ENCODE measurements around the gene TRNP1.
"Not testable (repeated sequence)": the region's sequence is repeated elsewhere in the genome, so short reads cannot be mapped to it uniquely, and the experiment has no call there.

The TRNP1 gene, protein sequence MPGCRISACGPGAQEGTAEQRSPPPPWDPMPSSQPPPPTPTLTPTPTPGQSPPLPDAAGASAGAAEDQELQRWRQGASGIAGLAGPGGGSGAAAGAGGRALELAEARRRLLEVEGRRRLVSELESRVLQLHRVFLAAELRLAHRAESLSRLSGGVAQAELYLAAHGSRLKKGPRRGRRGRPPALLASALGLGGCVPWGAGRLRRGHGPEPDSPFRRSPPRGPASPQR

DNA sequence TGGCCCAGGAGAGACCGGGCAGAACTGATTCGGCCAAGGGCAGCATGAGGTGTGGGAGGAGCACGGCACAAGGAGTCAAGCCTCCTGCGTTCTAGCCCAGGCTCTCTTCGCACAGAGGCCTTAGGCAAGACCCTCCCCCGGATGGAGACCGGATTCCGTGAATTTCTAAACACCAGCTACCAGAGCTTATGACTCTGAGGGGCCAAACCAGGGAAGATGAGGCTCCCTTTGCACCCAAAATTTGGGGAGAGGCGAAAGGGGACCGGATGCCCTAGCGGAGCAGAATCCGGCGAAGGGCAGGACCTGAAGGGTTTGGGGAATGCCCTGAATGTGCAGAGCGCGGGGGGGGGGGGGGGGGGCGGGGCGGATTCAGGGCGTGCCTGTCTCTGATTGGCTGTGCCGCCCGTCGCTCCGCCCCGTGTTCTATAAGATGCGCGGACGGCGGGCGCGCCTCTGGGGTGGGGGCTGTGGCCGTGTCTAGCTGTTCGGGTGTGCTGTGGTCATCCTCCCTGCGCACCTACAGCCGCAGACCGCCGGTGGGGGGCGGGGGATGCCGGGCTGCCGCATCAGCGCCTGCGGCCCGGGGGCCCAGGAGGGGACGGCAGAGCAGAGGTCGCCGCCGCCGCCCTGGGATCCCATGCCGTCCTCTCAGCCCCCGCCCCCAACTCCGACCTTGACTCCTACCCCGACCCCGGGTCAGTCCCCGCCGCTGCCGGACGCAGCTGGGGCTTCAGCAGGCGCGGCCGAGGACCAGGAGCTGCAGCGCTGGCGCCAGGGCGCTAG, at the start of gene TRNP1:
Gene TRNP1, plus strand, starts transcription at position 456 of the 783 bp plus-strand sequence. Its CDS starts 95 bp downstream, at position 551.
- peak; percentile 40 for DNase-seq (ENCODE audit: low read depth)

DNA sequence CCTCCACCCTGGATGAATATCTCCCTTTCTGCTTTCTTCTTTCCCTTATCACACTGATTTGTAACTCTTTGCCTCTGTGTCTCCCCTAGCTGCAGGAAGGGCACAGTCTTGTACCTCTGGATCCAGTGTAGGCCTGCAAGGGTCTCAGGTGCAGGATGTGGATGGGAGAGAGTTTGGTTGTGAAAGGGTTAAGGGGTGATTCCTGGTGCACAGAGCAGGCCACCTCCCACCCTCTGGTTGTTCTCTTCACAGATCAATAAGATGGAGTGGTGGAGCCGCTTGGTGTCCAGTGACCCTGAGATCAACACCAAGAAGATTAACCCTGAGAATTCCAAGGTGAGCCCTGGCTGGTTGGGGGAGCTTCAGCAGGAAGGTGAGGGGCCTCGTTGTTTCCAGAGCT, 48.4 kb upstream of the TRNP1 start:
- no peak for DNase-seq (ENCODE audit: low read depth)

DNA sequence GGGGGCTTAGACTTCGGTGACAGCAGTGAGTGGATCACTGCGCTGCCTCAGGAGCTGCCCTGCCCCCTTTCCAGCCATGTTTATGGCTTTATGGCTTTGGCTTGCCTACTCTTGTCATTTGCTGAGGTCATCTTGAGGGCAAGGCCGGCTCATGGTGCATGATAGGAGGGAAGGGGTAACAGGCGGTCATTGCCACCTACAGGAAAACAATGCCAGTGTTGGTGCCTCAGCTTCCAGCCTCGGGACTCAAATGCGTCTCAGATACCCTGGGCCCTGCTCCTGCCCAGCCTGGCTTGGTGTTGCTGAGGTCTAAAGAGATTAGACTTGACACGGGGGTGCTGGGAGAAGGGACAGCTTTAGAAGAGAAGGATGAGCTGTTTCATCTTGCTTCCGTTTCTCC, 47.8 kb upstream of the TRNP1 start:
- DNase-seq (ENCODE audit: low read depth), result no peak

DNA sequence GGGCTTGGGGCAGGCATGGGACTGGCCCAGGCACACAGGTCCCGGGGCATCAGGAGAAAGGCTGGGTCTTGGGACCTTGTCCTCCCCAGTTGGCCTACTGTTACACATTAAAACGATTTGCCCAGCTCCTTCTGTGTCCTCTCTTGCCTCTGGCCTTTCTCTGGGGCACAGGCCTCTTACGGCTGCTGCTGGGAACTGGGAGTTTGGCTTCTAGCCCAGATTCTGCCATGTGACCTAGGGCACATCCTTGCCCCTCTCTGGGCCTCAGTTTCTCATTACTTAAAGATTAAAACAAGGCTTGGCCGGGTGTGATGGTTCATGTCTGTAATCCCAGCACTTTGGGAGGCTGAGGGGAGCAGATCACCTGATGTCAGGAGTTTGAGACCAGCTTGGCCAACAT, 47.2 kb upstream of the TRNP1 start:
- DNase-seq (ENCODE audit: low read depth), result no peak

DNA sequence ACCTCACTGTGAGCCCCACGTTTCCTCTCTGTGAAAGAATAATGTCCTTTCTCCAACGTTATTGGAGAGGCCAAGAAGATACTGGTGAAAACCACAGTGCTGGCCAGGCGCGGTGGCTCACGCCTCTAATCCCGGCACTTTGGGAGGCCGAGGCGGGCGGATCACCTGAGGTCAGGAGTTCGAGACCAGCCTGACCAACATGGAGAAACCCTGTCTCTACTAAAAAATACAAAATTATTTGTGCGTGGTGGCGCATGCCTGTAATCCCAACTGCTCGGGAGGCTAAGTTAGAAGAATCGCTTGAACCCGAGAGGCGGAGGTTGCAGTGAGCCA, 44.8 kb upstream of the TRNP1 start:
- not testable (repeated sequence) for DNase-seq (ENCODE audit: low read depth)

DNA sequence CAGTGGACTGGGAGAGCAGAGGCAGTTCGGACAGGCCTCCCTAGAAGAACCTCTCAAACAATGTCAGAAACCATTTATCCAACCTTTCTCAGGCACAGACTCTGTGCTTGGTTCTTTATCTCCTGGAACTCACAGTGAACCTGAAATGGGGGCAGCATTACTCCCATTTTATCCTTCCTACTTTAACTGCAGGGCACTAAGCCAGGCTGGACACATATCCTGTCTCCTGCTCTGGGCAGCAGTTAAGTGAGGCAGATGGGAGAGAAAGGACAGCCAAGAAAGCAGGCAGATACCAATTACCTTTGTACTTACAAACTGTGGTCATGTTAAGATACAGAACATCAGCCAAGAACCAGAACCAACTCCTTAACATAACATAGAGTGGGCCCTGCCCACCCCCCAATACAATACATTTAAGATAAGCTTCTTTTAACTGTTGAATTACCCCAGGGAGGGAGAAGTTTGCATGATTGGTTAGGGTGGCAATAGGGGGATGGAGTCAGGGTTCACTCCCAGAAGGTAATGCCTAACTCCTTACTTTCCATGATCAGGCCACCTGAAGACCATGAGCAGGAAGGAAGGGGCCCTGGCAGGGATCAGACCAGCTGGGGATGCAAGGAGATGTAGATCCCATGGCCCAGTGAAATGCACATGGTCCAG, 44.1 kb upstream of the TRNP1 start:
- no peak for DNase-seq (ENCODE audit: low read depth)

DNA sequence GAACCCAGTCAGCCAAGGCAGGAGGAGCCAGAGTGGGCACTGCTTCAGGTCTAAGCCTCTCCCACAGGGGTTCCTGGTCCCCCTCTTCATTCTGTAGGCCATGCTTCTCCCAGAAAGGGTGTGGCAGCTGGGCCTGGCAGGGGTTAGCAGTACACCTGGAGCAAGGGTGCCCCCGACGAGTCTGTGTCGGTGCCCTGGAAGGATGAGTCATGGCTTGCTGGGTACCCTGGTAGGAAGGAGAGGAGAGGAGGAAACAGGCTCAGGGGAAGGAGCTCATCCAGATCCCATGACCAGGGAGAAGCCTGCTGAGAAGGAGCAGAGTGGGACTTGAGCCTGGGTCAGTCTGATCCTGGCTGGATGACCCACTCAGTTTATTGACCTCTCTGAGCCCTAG, 43.6 kb upstream of the TRNP1 start:
- DNase-seq (ENCODE audit: low read depth), result no peak

DNA sequence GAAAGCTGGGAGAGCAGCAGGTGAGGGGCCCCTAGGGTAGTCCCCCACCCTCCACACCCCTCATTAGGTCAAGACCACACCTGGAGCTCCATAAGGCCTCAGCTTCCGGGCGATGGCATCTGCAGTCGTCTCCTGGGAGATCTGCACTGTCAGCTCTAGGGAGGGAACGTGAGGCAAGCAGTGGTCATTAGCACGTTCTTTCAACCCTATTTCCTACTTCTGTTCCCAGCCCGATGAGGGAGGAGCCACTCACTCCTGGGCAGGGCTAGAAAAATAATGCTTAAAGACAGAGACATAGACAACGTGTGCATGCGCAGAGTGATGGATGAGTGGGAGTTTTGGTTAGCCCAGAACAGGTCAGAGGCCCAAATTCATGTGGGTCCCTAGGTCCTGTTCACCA, 42.9 kb upstream of the TRNP1 start:
- no peak for DNase-seq (ENCODE audit: low read depth)

DNA sequence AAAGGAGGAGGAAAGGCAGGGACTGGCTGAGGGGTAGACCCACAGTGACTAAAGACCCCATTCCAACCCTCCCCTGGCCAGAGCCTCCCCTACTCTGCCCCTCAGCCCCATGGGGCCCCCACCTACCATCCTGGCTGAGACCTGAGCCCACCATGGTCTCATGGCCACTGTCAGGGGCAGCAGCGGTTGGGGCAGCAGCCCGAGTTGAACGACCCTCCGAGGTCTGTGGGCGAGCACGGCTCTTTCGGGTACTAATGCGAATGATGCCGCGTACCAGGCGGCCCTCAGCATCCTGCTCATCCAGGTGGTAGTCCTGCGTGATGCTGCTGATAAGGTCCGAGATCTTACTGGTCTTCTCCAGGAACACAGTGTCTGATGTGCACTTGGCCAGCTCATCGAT, 42.3 kb upstream of the TRNP1 start:
- DNase-seq (ENCODE audit: low read depth), result no peak

DNA sequence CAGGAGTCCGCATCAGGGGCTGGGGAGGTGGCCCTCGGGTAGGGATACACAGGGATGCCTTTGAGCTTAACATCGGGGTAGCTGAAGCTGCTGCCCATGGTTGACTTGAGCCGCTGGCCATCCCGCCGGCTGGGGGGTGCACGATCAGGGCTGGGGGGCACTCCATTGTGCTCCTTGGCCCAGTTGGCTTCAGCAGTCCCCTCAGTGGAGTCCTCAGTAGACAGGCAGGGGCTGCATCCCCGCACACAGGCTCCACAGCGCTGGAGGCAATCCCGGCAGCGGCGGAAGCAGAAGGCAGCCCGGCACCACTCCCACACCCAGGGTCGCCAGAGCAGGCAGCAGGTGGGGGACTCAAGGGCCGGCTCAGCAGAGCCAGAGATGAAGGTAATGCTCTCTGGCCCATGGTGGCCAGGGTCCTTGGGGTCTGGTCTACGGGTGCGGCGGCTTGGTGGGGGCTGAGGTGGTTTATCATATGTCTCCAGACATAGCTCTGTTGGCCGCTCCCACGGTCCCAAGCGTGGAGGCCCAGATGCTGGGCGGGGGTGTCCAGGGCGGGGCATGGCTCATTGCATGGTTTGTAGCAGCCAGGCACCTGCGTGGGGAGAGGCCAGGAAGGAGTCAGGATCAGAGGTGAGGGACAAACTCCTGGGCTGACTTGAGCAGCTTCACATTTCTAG, 41.5 kb upstream of the TRNP1 start:
- no peak for DNase-seq (ENCODE audit: low read depth)

DNA sequence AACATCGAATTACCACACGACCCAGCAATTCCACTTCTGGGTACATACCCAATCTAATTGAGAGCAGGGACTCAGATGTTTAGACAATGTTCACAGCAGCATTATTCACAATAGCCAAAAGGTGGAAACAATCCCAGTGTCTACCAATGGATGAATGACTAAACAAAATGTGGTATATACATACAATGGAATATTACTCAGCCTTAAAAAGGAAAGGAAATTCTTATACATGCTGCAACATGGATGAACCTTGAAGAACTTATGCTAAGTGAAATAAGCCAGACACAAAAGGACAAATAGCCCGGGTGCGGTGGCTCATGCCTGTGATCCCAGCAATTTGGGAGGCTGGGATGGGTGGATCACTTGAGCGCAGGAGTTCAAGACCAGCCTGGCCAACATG, 40.1 kb upstream of the TRNP1 start:
- DNase-seq (ENCODE audit: low read depth), result no peak

DNA sequence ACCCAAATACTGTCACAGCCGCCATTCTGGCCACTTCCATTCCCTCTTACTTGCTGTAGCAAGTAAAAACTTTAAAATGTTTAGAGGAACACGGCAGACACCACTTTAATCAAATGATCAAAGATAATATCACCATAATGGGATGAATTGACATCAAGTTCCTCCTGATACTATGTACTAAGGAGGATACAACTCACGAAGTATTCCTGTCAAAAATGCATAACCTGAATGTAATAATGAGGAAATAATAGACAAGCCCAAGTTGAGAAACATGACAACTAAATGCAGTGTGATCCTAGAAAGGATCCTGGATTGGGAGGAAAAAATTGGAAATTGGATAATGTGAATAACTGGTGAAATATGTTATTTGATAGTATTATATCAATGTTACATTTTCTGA, 37.2 kb upstream of the TRNP1 start:
- no peak for DNase-seq (ENCODE audit: low read depth)

DNA sequence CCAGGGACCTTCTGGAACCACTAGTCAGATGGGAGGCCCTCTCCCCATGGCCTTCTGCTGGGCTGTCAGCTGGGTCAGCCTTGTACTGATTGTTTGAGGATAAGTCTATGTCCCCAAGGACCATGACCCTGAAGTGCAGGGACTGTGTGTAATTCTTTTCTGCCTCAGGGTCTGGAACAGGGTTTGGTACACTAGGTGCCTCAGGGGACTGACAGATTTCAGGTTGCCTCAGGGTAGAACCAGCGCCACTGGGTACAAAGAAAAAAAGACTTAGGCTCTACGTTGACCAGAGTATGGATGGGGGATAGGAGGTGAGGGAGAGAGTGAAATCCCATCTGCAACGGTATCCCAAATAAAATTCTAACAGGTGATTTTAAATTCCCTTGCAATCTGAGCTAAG, 36.2 kb upstream of the TRNP1 start:
- no peak for DNase-seq (ENCODE audit: low read depth)

DNA sequence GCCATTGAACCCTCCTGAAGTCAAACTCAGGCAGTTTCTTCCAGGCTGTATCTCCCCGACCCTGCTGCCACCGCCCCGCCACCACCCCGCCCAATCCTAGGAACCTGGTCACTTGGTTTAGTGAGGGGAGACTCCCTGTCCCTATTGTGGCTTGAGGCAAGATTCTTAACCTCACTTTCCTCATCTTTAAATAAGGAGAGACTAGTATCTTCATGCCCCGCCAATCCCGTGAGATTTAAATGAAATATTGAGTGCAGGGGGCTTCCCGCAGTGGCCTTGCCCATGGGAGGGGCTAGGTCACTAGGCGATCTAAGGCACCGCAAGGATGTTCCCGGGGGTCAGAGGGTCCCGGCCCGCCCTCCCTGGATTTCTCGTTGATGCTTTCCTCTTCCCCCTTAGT, 34.2 kb upstream of the TRNP1 start:
- no peak for DNase-seq (ENCODE audit: low read depth)

DNA sequence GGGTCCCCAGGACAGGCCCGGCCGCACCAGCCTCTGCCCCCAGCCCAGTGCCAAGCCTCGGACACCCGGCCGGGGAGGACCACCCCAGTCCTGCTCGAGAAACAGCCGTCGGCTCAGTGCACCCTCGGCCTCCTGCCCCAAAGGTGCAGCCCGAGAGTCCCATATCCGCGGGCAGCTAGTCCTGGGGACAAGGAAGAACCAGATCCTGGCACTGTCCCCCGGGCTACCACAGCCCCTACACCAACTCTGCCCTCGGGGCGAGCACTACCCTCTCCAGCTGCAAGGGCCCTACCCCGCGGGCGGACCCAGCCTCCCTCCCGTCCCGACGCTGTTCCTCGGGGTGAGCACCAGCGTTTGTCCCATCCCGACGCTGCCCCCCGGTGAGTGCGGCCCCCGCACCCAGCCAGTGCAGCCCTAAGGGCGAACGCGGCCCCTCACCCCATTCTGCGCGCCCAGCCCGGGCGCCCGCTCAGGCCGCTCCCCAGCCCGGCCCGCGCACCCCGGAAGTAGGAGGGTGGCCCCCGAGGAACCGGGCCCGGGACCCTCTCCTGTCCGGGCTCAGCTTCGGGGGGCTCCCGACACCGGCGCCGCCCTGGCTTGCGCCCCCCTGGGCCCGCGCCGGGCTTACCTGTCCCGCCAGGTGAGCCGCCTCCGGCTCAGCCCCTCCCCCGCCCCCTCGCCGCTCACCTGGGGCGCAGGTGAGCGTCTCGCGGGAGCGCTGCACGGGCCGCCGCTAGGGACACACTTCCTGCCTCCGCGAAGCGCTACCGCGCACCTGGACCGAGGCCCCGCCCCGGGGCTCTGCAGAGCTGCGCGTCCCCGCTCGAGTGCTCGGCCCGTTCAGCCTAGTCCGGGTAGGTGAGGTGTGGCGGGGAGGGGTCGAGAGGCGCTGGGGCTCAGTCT, 33.5 kb upstream of the TRNP1 start, which contains the start of gene KDF1:
Gene KDF1, minus strand, starts transcription at position 747 of the 903 bp plus-strand sequence. CDS start 8,088 bp downstream, outside the sequence.
- DNase-seq (ENCODE audit: low read depth), result peak; percentile 9

DNA sequence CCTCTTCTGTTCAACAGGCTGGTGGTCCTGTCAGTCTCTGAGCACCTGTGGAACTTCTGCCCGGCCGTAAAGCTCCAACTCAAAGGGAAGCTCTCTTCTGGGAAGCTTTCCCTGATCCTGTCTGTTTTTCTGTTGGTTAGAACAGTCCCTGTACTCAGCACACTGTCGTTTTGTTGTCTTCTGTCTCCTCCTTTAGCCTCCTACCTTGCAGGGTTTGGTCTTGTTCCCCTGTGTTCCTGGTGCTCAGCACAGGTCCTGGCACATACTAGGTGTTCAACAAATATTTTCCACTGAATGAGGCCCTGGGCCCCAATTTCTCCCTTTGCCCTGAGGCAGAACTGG, 32.9 kb upstream of the TRNP1 start:
- no peak for DNase-seq (ENCODE audit: low read depth)

DNA sequence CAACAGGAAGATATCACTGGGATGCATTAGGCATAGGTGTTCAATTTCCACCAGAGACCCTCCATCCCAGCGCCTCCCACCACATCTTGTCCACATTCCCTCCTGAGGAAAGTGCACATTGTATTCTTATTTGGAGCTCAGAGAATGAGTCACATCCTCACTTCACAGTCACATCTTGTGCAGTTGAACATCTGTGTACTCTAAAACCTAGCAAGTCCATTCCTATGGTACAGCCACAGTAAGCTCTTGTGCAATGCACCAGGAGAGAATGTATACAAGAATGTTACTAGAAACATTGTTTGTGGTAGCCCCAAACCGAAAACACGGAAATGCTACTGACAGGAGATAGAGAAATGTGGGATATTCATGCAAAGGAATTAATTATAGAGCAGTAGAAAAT, 31.7 kb upstream of the TRNP1 start:
- DNase-seq (ENCODE audit: low read depth), result no peak

DNA sequence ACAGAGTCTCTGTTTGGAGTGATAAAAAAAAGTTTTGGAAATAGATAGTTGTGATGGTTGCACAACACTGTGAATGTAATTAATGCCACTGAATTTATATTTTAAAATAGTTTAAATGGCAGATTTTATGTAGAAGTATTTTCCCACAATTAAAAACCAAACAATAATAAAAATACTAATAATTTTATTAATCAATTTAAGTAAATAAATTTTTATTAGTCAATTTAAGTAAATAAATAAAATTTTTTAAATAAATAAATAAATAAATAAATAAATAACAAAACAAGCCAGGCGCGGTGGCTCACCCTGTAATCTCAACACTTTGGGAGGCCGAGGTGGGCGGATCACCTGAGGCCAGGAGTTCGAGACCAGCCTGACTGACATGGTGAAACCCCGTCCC, 28.3 kb upstream of the TRNP1 start:
- no peak for DNase-seq (ENCODE audit: low read depth)

DNA sequence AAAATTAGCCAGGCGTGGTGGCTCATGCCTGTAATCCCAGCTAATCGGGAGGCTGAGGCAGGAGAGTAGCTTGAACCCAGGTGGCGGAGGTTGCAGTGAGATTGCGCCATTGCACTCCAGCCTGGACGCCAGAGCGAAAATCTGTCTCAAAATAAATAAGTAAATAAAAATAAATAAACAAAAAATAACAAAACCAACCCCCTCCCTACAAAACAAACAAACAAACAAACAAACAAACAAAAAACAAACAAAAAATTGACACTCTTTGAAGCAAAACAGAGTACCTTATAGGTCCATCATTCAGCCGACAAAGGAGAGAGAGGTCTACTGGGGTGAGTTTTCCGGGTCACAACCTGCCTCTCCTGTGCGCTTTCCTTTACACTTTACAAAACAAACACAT, 27.9 kb upstream of the TRNP1 start:
- no peak for DNase-seq (ENCODE audit: low read depth)

DNA sequence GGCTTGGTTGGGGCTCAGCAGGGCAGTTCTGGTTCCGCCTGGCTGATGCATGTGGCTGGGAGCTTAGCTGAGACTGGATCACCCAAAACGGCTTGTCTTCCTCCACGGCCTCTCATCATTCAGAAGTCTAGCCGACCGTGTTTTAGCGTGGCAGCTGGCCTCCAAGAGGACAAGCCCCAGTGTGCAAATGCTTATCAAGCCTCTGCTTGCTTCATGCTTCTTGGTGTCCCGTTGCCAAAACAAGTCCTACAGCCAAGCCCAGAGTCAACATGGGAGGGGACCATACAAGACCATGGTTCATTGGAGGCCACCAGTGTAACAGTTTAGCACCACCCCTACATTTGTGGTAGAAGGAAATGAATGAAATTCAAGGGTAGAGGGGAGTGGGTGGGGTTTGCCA, 22.7 kb upstream of the TRNP1 start:
- DNase-seq (ENCODE audit: low read depth), result no peak

DNA sequence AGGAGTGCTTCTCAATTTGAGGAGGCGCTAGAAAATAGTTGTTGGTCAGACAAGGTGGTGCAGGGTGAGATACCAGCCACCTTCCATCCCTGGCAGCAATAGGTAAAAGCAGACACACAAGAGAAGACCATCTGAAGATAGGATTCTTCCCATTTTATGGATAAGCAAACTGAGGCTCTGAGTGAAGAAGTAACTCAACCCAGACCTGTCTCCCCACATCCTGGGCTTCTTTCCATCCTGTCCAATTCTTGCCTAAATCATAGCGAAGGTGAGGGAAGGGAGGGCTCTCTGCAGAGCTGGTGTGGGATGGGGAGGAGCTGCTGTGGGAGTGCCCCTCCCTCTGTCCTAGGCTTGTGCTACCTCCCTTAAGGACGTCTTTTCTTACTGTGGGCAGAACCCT, 21.9 kb upstream of the TRNP1 start:
- no peak for DNase-seq (ENCODE audit: low read depth)

DNA sequence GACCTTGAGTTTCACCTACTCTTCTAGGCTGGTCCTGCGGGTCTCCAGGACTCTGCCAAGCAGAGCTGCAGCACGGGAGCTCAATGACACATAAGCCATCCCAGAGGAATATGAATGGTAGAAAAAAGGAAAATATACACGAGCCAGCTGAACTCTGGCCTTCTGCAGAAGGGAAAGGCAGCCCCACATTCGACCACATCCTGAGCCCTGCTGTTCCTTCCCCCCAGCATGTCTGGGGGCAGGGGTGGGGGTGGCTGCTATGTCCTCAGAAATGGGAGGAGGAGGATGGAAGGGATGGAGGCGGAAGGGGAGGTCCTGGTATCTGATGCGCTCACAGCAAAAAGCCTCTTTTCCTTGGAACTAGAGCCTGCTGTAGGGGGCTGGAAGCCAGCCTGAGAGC, 21.1 kb upstream of the TRNP1 start:
- no peak for DNase-seq (ENCODE audit: low read depth)

Measured in activated gamma-delta T cell treated with anti-CD3 and anti-CD28 coated beads, Interleukin-2, amount 50 U/mL, for 16 hours (primary cell).